RCC 7860 (cell line): ENCODE measurements around the gene SGSH.
"Not testable (repeated sequence)": the region's sequence is repeated elsewhere in the genome, so short reads cannot be mapped to it uniquely, and the experiment has no call there.

Source experiments
- DNase-seq: peaks from one replicate; pipeline ENCODE4 v3.0.0-alpha.2; 2015; ENCODE audit warnings: low spot score
- FAIRE-seq: peaks from 2 replicates; lab custom pipeline; 2012; peaks lifted over from hg19 to GRCh38; lab: Jason Lieb, UNC

Gene SGSH

GRCh38 chr17:80254396-80255251 lies 34.5 kb upstream of the SGSH start:
- FAIRE-seq (peak; percentile 98), DNase-seq (peak; percentile 99)

GRCh38 chr17:80253631-80254395 lies 33.7 kb upstream of the SGSH start:
- no peak for FAIRE-seq
- DNase-seq: no peak

GRCh38 chr17:80252871-80253270 lies 32.7 kb upstream of the SGSH start:
- FAIRE-seq (no peak), DNase-seq (no peak)

GRCh38 chr17:80251966-80252365 lies 31.8 kb upstream of the SGSH start:
- FAIRE-seq: no peak
- no peak for DNase-seq

- DNase-seq (no peak), FAIRE-seq (no peak)
Observed at GRCh38 chr17:80248894-80249710, 29.0 kb upstream of the SGSH start.

GRCh38 chr17:80248001-80248893 lies 28.1 kb upstream of the SGSH start:
- DNase-seq (no peak), FAIRE-seq (no peak)

- DNase-seq: no peak
- FAIRE-seq: no peak
Observed at GRCh38 chr17:80247561-80247960, 27.4 kb upstream of the SGSH start.

GRCh38 chr17:80246726-80247125 lies 26.6 kb upstream of the SGSH start:
- FAIRE-seq: no peak
- DNase-seq: no peak

GRCh38 chr17:80246266-80246681 lies 26.1 kb upstream of the SGSH start:
- no peak for FAIRE-seq

GRCh38 chr17:80245566-80246265 lies 25.6 kb upstream of the SGSH start:
- no peak for DNase-seq
- no peak for FAIRE-seq

More at GRCh38 chr17:80246266-80246681, 26.1 kb upstream of the SGSH start:
- no peak for DNase-seq

- FAIRE-seq (no peak), DNase-seq (no peak)
Observed at GRCh38 chr17:80244871-80245509, 24.9 kb upstream of the SGSH start.

- FAIRE-seq, DNase-seq: not testable (repeated sequence)
Observed at GRCh38 chr17:80244448-80244847, 24.3 kb upstream of the SGSH start.

GRCh38 chr17:80243526-80244433 lies 23.6 kb upstream of the SGSH start:
- DNase-seq (no peak), FAIRE-seq (no peak)

GRCh38 chr17:80242505-80242904 lies 22.4 kb upstream of the SGSH start:
- no peak for DNase-seq
- no peak for FAIRE-seq

GRCh38 chr17:80237386-80237785 lies 17.3 kb upstream of the SGSH start:
- FAIRE-seq (no peak), DNase-seq (no peak)

GRCh38 chr17:80236911-80237310 lies 16.8 kb upstream of the SGSH start:
- no peak for DNase-seq
- no peak for FAIRE-seq

GRCh38 chr17:80233202-80233601 lies 13.1 kb upstream of the SGSH start:
- FAIRE-seq: no peak

GRCh38 chr17:80232438-80232837 lies 12.3 kb upstream of the SGSH start:
- no peak for DNase-seq
- no peak for FAIRE-seq

More at GRCh38 chr17:80233202-80233601, 13.1 kb upstream of the SGSH start:
- no peak for DNase-seq
